HG02678 (cell line): ENCODE data around the gene TRIM9.

Experiments
- ATAC-seq: cut with Tn5 transposase; IDR thresholded peaks from one replicate; pipeline ENCODE4 v1.9.1; 2021; ENCODE audit warnings: mild to moderate bottlenecking, moderate library complexity; ENCODE audit not compliant: unreplicated experiment

The TRIM9 gene

GRCh38 chr14:51093371-51094281 is 1.3 kb downstream of the TRIM9 start:
- no peak for ATAC-seq

GRCh38 chr14:51092965-51093364 is 1.9 kb downstream of the TRIM9 start:
- ATAC-seq: no peak

GRCh38 chr14:51089278-51089677 is 5.6 kb downstream of the TRIM9 start:
- ATAC-seq: no peak

GRCh38 chr14:51087031-51087441 is 7.9 kb downstream of the TRIM9 start:
- no peak for ATAC-seq

GRCh38 chr14:51086044-51086443 is 8.9 kb downstream of the TRIM9 start:
- ATAC-seq: no peak

GRCh38 chr14:51084962-51085361 is 9.9 kb downstream of the TRIM9 start:
- no peak for ATAC-seq

- no peak for ATAC-seq
Observed at GRCh38 chr14:51084507-51084906, 10.4 kb downstream of the TRIM9 start.

- ATAC-seq: no peak
Observed at GRCh38 chr14:51082349-51082748, 12.6 kb downstream of the TRIM9 start.

GRCh38 chr14:51081712-51082111 is 13.2 kb downstream of the TRIM9 start:
- ATAC-seq: no peak

GRCh38 chr14:51081209-51081608 is 13.7 kb downstream of the TRIM9 start:
- ATAC-seq: no peak

GRCh38 chr14:51080645-51081044 is 14.3 kb downstream of the TRIM9 start:
- ATAC-seq: no peak

GRCh38 chr14:51079489-51079888 is 15.4 kb downstream of the TRIM9 start:
- no peak for ATAC-seq

- no peak for ATAC-seq
Observed at GRCh38 chr14:51079085-51079484, 15.8 kb downstream of the TRIM9 start.

- no peak for ATAC-seq
Observed at GRCh38 chr14:51074701-51075385, 20.1 kb downstream of the TRIM9 start.

GRCh38 chr14:51073731-51074130 is 21.2 kb downstream of the TRIM9 start:
- no peak for ATAC-seq

- no peak for ATAC-seq
Observed at GRCh38 chr14:51072976-51073375, 21.9 kb downstream of the TRIM9 start.

GRCh38 chr14:51071857-51072256 is 23.0 kb downstream of the TRIM9 start:
- no peak for ATAC-seq

- ATAC-seq: no peak
Observed at GRCh38 chr14:51070726-51071125, 24.2 kb downstream of the TRIM9 start.

- ATAC-seq: no peak
Observed at GRCh38 chr14:51069055-51069454, 25.9 kb downstream of the TRIM9 start.

GRCh38 chr14:51068268-51068667 is 26.6 kb downstream of the TRIM9 start:
- no peak for ATAC-seq

GRCh38 chr14:51067295-51067694 is 27.6 kb downstream of the TRIM9 start:
- ATAC-seq: no peak

- ATAC-seq: no peak
Observed at GRCh38 chr14:51066576-51066975, 28.3 kb downstream of the TRIM9 start.
